Activated CD8-positive, alpha-beta memory T cell treated with anti-CD3 and anti-CD28 coated beads for 36 hours (primary cell): ENCODE results near the gene ARHGAP25. TPM values are rescaled to one million over a fixed set of nuclear protein-coding genes. Genes with fewer than 3 reads are reported as not detected.

Experiments
- CTCF ChIA-PET: fragments of 350-600 bp; sonication (Branson Sonifier 250); formaldehyde crosslinking; loops from one replicate; lab custom pipeline; 2021; ENCODE audit warnings: antibody characterized with exemption; lab: Charles Lee
- POLR2A ChIA-PET: fragments of 350-600 bp; sonication (Branson Sonifier 250); formaldehyde crosslinking; loops from one replicate; lab custom pipeline; 2021; ENCODE audit warnings: antibody characterized with exemption; lab: Charles Lee
- total RNA-seq, 2 experiments: library from RNA; stranded (reverse); gene quantifications; one replicate each; pipeline ENCODE4 v1.2.3, GENCODE V29; 2021

Gene ARHGAP25
- total RNA-seq, 2 experiments from 2014 or later: 63.6 to 64.0 TPM

DNA sequence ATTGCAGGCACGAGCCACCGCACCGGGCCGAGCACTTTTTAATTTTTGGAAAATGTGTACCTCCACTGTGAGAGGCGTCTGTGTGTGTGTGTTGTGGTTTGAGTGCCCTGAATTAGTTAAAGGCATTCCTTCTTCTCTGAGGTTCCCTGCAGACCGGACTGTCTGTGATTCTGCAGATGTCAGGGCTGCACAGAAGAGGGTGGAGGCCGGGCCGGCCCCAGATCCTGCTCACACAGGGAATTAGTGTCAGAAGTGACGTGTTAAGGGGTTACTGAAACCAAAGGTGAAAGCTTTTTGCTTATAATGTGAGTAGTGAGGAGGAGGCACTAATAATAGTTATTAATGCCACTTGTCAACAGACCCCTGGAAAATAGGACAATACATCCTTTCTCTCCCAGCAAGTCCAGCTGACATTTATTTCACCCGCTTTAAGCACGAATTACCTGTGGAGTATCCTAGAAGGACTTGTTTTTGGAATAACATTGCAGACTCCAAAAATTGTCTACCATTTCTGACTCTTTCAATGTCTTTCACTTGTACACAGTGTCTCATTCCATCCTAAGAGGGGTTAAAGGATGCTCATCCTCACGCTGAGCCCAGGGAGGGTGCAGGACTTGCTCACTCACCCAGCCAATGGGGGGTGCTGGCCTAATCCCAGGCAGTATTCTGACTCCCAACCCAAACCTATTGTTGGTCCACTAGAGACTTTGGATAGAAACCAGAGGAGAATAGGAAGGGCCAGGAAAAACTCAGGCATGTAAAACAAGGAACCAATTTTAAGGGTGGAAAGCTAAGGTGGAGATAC is 16.2 kb downstream of the ARHGAP25 start:
- POLR2A ChIA-PET: interaction anchor here (0.7 kb wide), 2 partner anchors 90 to 157 kb away, joined by 3 read pairs; no protein-coding TSS in a partner anchor
- CTCF ChIA-PET: interaction anchor here (0.7 to 2.8 kb wide), 28 partner anchors 9 to 287 kb away, joined by 3 to 20 read pairs (median 4); no protein-coding TSS in a partner anchor

DNA sequence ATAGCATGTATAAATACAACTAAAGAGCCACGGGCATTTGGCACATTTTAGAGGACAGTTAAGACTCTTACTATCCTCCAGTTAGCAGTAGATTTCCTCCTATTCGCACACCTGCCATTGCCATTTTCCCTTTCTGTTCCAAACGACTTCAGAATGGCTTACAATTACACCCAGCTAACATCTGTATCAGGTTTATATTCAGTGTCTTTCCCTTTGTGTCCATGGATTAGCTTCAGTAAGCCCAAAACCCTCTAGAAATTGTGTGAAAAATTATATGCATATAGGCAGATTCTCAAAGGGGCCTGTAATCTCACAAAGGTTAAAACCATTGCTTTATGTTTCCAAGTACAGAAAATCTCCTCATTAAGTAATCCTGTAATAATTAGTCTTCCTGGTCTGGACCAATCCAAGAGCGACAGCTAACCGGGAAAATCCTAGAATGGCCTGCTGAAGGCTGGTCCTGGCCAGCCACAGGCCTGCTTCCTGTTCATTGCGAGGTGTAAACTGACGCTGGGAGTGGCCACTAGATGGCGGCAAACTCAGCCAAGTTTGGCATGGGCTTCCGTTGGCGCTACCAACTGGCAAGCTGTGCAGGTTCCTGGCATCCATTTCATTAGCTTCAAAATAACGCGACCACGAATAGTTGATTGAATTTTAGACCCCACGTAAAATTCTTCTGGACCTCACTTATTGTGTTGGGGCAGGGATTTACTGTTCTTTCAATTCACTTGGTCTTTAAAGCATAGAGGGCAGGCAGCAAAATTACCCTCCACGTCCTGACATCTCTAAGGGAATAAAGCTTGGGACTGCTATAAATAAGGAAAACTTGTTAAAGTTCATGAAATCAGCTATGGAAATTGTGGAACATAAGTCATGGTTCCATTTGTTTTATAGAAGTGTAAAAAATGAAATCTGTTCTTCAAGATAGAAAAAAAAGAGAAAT is 17.1 kb downstream of the ARHGAP25 start:
- ChIA-PET POLR2A (interaction anchor here (0.7 to 0.8 kb wide), 3 partner anchors 19 to 288 kb away, joined by 3 to 4 read pairs (median 3); no protein-coding TSS in a partner anchor), CTCF (interaction anchor here (0.8 to 2.8 kb wide), 32 partner anchors 9 to 288 kb away, joined by 3 to 20 read pairs (median 4); no protein-coding TSS in a partner anchor)

DNA sequence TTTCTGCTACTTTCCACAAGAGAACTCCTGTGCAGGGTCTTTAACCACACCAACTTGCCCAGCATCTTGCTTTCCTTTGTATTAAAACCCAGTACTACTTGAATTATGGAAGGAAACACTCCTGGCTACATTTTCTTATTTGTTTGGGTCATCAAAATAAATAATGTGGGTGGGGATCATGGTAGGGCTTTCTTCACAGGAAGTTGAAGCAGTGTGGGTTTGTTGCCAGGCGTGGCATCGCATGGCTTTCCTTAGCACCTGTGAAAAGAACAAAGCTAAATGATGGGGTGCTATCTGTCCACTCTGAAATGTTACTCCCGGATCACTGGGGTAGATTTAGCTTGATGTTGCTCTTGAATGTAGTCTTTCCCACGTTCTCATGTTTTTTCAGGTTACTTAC is 18.7 kb downstream of the ARHGAP25 start:
- ChIA-PET CTCF (interaction anchor here (0.8 to 2.8 kb wide), 8 partner anchors 11 to 156 kb away, joined by 3 to 10 read pairs (median 5); no protein-coding TSS in a partner anchor), POLR2A (interaction anchor here (0.7 to 1.1 kb wide), 2 partner anchors 13 kb away, joined by 3 read pairs; no protein-coding TSS in a partner anchor)

DNA sequence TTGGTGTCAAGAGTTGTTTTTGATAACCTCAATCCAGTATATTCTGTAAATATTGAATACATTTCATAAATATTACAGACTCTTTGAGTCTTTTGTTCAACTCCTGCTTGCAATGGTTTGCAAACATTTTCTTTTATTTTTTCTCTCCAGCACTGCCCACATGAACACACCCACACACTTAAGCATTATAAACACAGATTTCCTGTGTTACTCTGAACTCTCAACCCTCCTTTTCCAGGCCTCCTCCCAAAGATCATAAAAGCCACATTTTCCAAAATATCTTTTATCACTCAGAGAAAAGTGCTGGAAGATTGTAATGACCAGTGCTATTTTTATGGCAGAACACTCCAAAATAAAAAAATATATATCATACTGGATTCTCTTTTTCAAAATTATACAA is 20.5 kb downstream of the ARHGAP25 start:
- CTCF ChIA-PET: no interaction called here
- POLR2A ChIA-PET: no interaction called here

DNA sequence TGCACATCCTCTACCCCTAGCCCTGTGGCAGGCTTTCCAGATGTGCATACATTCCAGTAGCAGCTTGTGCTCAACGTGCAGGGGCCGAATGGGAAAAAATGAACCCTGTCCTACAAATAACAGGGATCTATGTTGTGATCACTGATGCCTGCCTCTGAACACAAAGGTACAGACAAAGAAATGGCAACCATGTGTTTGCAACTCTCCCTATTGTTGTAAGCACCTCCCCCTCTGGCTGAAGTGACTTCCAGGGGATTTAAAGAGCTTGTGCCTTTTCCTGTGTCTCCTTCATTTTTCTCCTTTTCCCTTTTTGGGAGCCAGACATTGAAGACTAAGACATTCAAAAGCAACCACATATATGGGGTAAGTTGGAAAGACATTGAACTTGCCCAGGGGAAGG is 21.6 kb downstream of the ARHGAP25 start:
- CTCF ChIA-PET: no interaction called here
- POLR2A ChIA-PET: interaction anchor here (1.3 kb wide), 1 partner anchor 10 kb away, joined by 4 read pairs; no protein-coding TSS in a partner anchor

DNA sequence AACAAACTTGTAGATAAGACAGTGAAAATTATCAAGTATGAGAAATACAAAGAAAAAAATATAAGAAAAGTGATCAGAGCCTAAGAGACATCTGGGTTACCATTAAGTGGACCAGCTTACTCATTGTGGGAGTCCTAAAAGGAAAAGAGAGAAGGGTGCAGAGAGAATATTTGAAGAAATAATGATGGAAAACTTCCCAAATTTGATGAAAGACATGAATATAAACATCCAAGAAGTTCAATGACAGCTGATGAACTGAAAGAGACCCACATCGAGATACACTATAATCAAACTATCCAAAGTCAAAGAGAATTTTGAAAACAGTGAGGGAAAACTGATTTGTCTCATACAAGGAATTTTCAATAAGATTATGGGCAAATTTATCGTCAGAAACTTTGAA is 22.5 kb downstream of the ARHGAP25 start:
- ChIA-PET CTCF (interaction anchor here (0.9 to 1.3 kb wide), 2 partner anchors 9 to 14 kb away, joined by 3 read pairs; no protein-coding TSS in a partner anchor), POLR2A (no interaction called here)

DNA sequence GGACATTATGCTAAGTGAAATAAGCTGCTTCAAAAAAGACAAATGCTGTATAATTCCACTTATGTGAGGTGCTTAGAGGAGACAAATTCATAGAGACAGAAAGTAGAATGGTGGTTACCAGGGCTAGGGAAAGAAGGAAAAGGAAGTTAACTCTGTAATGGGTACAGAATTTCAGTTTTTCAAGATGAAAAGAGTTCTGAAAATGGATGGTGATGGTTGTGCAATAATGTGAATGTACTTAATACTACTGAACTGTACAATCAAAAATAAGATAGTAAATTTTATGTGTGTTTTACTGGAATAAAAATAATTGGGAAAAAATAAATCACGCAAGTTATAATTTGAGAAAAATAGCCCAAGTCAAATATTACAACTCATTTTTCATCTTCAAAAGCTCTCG is 27.5 kb downstream of the ARHGAP25 start:
- ChIA-PET POLR2A (no interaction called here), CTCF (interaction anchor here (1.0 to 1.4 kb wide), 4 partner anchors 10 to 140 kb away, joined by 3 to 5 read pairs (median 4); no protein-coding TSS in a partner anchor)

DNA sequence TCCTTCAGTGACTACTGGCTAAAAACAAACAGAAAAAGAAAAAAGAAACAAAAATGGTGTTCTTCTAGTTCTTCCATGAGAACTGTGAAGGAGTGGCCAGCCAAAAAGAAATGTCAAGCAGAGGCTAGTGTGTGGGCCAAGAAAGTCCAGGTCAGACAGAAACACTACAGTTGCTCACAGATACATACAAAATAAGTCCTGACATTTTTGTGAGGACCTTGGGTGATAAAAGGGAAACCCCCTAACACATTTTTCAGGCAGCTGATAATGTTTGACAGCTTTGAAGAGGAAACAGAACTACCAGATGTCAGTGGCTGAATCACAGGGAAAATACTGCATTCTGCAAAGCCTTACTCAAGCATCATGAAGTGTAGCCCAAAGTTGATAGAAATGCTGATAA is 28.1 kb downstream of the ARHGAP25 start:
- POLR2A ChIA-PET: no interaction called here
- CTCF ChIA-PET: interaction anchor here (1.0 to 1.4 kb wide), 4 partner anchors 10 to 139 kb away, joined by 3 to 5 read pairs (median 4); no protein-coding TSS in a partner anchor

DNA sequence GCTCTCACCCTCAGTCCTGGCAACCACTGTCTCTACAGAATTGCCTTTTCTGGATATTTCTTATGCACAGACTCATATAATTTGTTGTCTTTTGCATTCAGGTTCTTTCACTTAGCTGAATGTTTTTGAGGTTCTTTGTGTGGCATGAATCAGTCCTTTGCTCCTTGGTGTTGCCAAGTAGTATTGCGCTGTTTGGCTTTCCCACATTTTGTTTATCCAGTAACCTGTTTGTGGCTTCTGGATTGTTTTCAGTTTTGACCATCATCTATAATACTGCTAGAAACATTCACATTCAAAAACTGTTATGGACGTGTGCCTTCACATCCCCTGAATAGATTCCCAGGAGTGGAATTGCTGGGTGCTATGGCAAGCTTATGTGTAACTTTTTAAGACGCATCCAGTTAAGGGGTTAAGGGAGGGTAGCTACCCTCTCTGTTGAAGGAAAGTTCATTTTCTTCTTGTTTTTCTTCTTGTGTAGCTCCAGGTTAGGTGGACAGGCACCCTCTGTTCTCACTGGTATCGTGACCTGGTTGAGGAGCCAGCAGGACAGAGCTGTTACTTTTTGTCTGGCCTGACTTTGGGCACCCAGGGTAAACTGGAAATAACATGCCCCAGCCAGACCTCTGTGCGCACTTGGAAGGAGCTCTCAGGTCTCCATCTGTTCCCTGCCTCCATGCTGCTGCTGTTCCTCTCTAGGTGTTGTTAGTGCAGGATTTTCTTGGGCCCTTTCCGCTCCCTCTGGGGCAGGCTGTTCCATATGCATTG is 29.6 kb downstream of the ARHGAP25 start:
- ChIA-PET POLR2A (interaction anchor here (0.6 to 1.1 kb wide), 3 partner anchors 11 to 25 kb away, joined by 3 to 4 read pairs (median 4); no protein-coding TSS in a partner anchor), CTCF (interaction anchor here (0.6 to 2.0 kb wide), 7 partner anchors 11 to 72 kb away, joined by 3 to 20 read pairs (median 6); no protein-coding TSS in a partner anchor)

DNA sequence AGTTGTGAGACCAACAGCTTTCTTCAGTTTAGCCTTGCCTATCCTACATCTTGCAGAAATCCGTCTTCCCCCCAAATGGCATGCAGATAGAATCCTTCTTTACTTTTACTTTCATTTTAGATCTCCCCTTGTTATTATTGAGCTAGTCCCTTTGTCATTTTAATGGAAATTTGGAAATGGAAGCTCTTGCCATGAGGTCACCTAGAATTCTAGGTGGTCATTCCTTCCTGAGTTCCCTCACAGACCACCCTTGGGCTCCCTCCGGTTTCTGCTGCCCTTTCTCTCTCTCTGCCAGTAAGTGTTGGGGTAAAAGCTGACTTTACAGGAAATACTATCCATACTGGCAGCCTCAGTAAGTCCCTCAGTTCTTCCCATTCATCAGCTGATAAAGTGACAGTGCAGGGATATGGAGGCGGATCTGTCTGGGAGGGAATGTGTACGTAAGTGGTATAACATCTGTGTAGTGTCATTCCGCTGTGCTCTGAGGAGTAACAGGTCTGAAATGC is 30.2 kb downstream of the ARHGAP25 start:
- CTCF ChIA-PET: interaction anchor here (0.6 to 2.0 kb wide), 6 partner anchors 11 to 47 kb away, joined by 3 to 20 read pairs (median 6); no protein-coding TSS in a partner anchor
- POLR2A ChIA-PET: interaction anchor here (0.6 to 1.1 kb wide), 3 partner anchors 10 to 25 kb away, joined by 3 to 4 read pairs (median 4); no protein-coding TSS in a partner anchor

DNA sequence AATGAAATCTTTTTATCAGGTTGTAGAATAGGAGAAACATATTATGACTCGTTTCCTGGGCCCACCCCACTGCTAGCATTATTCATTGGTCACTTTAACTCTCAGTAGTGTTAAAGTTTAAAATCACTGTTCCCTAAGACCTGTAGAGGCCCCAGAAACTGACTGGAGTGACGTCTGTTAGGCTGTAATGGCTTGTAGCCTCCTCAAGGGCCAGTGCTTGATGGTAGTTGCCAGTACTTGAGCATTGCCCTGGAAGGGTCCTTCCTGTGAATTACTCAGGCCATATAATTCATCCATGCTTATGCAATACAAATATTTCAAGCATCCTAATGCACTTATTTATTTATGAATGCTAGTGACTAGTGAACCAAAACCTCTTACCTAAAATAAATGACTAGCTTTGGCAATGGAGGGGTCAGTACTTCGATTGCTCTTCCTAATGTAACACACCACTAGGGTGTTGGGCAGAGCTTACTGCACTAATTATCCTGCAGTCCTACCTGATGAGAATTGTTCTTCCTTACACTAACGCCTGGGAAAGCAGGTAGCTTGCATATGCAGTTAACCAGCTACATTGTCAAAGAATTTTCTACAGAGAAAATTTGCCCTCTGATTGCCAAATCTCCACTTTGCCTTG is 31.2 kb downstream of the ARHGAP25 start:
- ChIA-PET CTCF (interaction anchor here (0.7 to 1.3 kb wide), 5 partner anchors 9 to 48 kb away, joined by 3 to 6 read pairs (median 3); partner anchors contain the start of gene ARHGAP25), POLR2A (interaction anchor here (0.7 to 2.0 kb wide), 4 partner anchors 10 to 25 kb away, joined by 3 to 8 read pairs (median 4); no protein-coding TSS in a partner anchor)

DNA sequence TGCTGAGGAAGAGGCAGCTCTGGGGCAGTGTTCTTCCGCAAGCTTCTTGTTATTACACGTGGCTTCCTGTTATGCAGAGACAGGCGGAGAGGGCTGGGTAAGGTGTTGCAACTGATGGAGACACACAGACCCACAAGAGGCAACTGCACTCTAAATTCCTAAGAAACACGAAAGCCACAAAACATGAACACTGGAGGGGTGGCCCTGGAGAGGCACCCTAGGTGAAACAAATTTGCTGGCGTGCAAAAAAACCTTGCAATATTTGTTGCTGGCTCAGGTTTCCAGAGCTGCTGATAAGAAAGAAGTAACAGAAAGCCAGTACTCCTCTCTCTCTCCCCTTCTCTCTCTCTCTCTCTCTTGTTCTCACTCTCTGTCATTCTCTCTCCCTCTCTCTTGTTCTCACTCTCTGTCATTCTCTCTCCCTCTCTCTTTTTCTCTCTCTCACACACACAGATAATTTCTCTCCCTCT is 31.8 kb downstream of the ARHGAP25 start:
- ChIA-PET CTCF (interaction anchor here (0.7 to 1.3 kb wide), 5 partner anchors 9 to 48 kb away, joined by 3 to 6 read pairs (median 3); partner anchors contain the start of gene ARHGAP25), POLR2A (interaction anchor here (0.7 to 2.0 kb wide), 4 partner anchors 10 to 25 kb away, joined by 3 to 8 read pairs (median 4); no protein-coding TSS in a partner anchor)

DNA sequence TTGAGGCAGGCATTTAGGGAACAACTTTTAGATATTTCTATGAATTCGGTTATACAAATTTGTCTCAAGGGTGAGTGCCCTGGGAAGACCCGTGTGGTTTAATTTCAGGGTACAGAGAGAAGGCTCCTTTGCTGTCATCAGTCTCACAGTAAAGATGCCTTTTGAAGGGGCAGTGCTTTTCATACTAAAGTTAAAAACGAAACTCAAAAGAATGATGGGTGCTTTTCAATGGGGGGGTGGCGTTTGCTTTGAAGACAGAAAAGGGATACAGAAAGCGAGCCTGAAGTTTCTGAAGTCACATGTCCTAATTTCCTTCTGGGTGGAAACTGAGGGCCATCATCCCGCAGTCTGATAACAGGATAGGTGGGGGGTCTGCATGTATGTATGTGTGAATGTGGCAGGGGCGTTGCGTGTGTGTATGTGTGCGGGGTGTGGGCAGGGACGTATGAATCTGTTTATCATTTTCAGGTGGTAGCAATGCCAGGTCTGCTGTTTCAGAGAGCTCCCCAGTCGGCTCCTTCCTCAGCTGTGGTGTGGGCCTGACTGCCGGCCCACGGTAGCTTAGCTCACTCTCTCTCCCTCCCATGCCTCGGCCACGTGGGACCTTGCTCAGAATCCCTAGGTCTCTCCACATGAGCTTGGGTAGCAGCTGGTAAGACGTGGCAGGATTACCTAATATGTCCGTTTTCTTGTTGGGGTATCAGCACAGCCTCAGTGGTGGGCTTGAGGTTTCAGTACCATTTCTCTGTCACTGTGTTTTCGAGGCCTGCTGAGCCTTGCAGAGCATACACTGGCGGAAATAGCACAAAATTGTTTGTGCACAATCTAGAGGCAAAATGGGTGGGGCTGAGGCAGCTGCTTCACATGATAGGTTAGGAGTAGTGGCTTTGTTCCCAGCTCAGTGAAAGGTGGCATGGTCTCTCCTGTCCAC is 32.7 kb downstream of the ARHGAP25 start:
- ChIA-PET CTCF (interaction anchor here (1.0 to 2.4 kb wide), 11 partner anchors 10 to 304 kb away, joined by 3 to 7 read pairs (median 4); no protein-coding TSS in a partner anchor), POLR2A (interaction anchor here (0.5 to 2.0 kb wide), 4 partner anchors 22 to 1326 kb away, joined by 3 to 8 read pairs (median 6); partner anchors contain the start of gene ARHGAP25)

DNA sequence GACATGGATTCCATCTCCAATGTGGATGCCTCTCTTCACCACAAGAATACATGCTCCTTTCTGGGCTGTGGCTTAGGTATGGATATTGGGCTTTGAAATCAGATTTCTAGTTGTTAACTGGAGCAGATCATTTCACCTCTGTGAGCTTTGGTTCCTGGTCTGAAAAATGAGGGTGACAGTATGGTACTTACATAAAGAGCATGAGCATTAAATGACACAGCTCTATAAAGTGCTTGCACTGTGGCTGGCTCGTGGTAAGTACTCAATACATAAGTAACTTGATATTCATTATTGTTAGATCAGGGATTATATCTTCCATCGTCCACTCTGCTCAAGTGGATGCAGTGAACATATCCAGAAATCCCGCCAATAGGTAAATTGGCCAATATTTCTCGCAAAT is 33.4 kb downstream of the ARHGAP25 start:
- POLR2A ChIA-PET: interaction anchor here (1.0 to 2.0 kb wide), 3 partner anchors 23 to 33 kb away, joined by 3 to 8 read pairs (median 6); partner anchors contain the start of gene ARHGAP25
- CTCF ChIA-PET: interaction anchor here (0.9 to 2.4 kb wide), 11 partner anchors 12 to 305 kb away, joined by 3 to 7 read pairs (median 4); no protein-coding TSS in a partner anchor

DNA sequence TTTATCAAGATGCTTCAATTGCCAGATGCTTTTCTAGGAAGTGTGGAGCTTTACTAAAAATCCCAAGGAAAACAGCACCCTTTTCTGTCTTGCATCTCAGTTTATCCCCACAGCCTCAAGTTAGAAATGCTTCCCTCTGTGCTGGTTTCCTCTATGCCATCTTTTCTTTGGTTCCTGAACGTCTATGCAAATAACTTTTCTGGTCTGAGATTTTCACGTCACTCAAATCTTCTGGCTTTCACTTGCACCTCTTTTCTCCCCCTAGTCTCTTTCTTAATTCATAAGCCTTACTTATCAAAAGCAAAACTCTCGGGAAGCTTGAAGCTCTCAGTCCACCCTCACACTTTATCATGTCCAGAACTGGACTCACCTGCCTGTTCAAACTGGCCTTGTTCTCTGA is 33.9 kb downstream of the ARHGAP25 start:
- POLR2A ChIA-PET: interaction anchor here (0.6 to 1.1 kb wide), 2 partner anchors 34 kb away, joined by 3 read pairs; partner anchors contain the start of gene ARHGAP25
- CTCF ChIA-PET: interaction anchor here (0.9 to 2.4 kb wide), 9 partner anchors 12 to 303 kb away, joined by 3 to 7 read pairs (median 4); no protein-coding TSS in a partner anchor
